Stomach (tissue), 4 donors: Measurements from ENCODE around the gene MAML1.

Experiments
- CTCF ChIP-seq, 7 experiments: fragments of 450-650 bp in 4 of 7; fragments of 200-600 bp in 3 of 7; sonication (generic) in 3 of 7; IDR thresholded peaks; one replicate each; pipeline ENCODE4 v1.5.1; 2016 to 2019; ENCODE audit warnings: antibody characterized with exemption in 7 of 7, control low read depth in 2 of 7, mild to moderate bottlenecking in 1 of 7
- POLR2AphosphoS5 ChIP-seq, 3 donors: sonication (generic); formaldehyde crosslinking; IDR thresholded peaks; one replicate each; pipeline ENCODE4 v1.6.1; 2016; ENCODE audit warnings: antibody characterized with exemption in 3 of 3

- TF ChIP-seq POLR2AphosphoS5 (IDR thresholded peaks at IDR 0.05), result peak in 1 of 3 donors; percentile 65
- peak in 5 of 7 experiments; percentile 58 to 75 (median 61) for TF ChIP-seq CTCF (IDR thresholded peaks at IDR 0.05)
Measured at GRCh38 chr5:179801304-179802206, 68.9 kb downstream of the MAML1 start.
